Type B pancreatic cell (in vitro differentiated cells): ENCODE results near the gene UNKL. TPM values are rescaled to one million over a fixed set of nuclear protein-coding genes. Genes with fewer than 3 reads are reported as not detected.

Source experiments
- DNase-seq: peaks from one replicate; pipeline ENCODE4 v3.0.0; 2021; ENCODE audit warnings: mixed read lengths; ENCODE audit not compliant: unreplicated experiment; ENCODE audit errors: extremely low spot score
- H3K27ac Mint-ChIP-seq: 2 replicates; pipeline ENCODE4 v1.8.0; 2021; ENCODE audit warnings: mild to moderate bottlenecking, mixed read lengths
- H3K27me3 Mint-ChIP-seq: 2 replicates; pipeline ENCODE4 v1.8.0; 2021; ENCODE audit warnings: mixed read lengths
- H3K36me3 Mint-ChIP-seq: 2 replicates; pipeline ENCODE4 v1.8.0; 2021; ENCODE audit warnings: mixed read lengths
- H3K4me1 Mint-ChIP-seq: one replicate; pipeline ENCODE4 v1.8.0; 2021; ENCODE audit warnings: mixed read lengths; ENCODE audit not compliant: unreplicated experiment
- H3K4me3 Mint-ChIP-seq: 2 replicates; pipeline ENCODE4 v1.8.0; 2021; ENCODE audit warnings: mild to moderate bottlenecking, mixed read lengths
- H3K9me3 Mint-ChIP-seq: 2 replicates; pipeline ENCODE4 v1.8.0; 2021; ENCODE audit warnings: mixed read lengths
- total RNA-seq: library from RNA; stranded (reverse); gene quantifications from 2 replicates; pipeline ENCODE4 v1.2.1, GENCODE V29; 2021; ENCODE audit warnings: low replicate concordance
- TF ChIP-seq, protein P1 (sequence below): fragments of 200-600 bp; sonication (generic); conservative IDR thresholded peaks from 2 replicates; pipeline ENCODE4 v1.5.0; 2021; ENCODE audit warnings: antibody characterized with exemption, mild to moderate bottlenecking

Gene UNKL
- total RNA-seq, 1 donor from 2014 or later: 26.1 TPM

GRCh38 chr16:1341495-1342420 is 72.7 kb downstream of the UNKL start:
- no peak for DNase-seq
- no peak overlapping the region for H3K4me3 Mint-ChIP-seq
- H3K27ac Mint-ChIP-seq: no peak overlapping the region
- no peaks in the 10 kb centered on the region for H3K9me3 Mint-ChIP-seq
- no peaks in the 10 kb centered on the region for H3K36me3 Mint-ChIP-seq
- H3K27me3 Mint-ChIP-seq: peaks cover 11% of the 10 kb centered on the region
- TF ChIP-seq, protein P1, sequence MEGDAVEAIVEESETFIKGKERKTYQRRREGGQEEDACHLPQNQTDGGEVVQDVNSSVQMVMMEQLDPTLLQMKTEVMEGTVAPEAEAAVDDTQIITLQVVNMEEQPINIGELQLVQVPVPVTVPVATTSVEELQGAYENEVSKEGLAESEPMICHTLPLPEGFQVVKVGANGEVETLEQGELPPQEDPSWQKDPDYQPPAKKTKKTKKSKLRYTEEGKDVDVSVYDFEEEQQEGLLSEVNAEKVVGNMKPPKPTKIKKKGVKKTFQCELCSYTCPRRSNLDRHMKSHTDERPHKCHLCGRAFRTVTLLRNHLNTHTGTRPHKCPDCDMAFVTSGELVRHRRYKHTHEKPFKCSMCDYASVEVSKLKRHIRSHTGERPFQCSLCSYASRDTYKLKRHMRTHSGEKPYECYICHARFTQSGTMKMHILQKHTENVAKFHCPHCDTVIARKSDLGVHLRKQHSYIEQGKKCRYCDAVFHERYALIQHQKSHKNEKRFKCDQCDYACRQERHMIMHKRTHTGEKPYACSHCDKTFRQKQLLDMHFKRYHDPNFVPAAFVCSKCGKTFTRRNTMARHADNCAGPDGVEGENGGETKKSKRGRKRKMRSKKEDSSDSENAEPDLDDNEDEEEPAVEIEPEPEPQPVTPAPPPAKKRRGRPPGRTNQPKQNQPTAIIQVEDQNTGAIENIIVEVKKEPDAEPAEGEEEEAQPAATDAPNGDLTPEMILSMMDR: no peak
- peaks cover 8% of the 10 kb centered on the region for H3K4me1 Mint-ChIP-seq

- no peaks in the 10 kb centered on the region for H3K36me3 Mint-ChIP-seq
- H3K27me3 Mint-ChIP-seq: peaks cover 19% of the 10 kb centered on the region
Measured at GRCh38 chr16:1340730-1341494, 73.6 kb downstream of the UNKL start.

DNA sequence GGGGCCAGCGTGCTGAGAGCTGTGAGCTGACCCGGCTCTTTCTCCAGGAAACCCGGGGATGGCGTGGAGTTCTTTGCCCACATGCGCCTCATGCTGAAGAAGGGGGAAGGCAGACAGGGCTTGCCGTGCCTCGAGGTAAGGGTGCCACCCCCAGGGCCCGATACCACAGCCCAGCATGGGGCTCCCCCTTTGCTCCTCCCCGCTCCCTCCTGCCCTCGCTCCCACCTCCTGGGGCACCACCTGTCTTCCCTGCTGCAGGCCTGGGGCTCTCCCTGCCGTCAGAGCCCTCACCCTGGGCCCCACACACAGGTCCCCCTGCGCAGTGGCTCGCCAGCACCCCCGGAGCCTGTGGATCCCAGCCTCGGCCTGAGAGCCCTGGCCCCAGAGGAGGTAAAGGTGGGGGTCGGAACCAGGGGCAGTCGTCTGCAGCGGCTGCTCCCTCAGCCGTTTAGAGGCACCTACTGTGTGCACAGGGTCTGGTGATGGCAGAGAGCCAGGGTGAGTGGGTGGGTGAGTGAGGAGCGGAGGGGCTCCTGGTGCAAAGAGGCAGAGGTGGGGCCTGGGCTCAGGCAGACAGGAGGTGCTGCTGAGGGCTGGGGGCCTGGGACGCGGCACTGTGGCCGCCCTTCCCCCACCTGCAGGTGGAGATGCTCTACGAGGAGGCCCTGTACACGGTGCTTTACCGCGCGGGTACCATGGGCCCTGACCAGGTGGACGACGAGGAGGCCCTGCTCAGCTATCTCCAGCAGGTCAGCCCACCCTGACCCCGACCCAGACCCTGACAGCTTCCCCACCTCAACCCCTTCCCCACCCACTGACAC is 75.4 kb downstream of the UNKL start:
- Mint-ChIP-seq H3K9me3 (no peaks in the 10 kb centered on the region), H3K4me1 (peaks cover 8% of the 10 kb centered on the region), H3K27me3 (peaks cover 35% of the 10 kb centered on the region), H3K27ac (no peak overlapping the region), H3K36me3 (no peaks in the 10 kb centered on the region), H3K4me3 (no peak overlapping the region)
- DNase-seq: no peak
- TF ChIP-seq, protein P1: no peak

More at GRCh38 chr16:1340730-1341494, 73.6 kb downstream of the UNKL start:
- no peak overlapping the region for H3K27ac Mint-ChIP-seq
- H3K4me1 Mint-ChIP-seq: peaks cover 8% of the 10 kb centered on the region
- no peak for DNase-seq
- H3K9me3 Mint-ChIP-seq: no peaks in the 10 kb centered on the region
- no peak overlapping the region for H3K4me3 Mint-ChIP-seq
- TF ChIP-seq, protein P1: no peak

DNA sequence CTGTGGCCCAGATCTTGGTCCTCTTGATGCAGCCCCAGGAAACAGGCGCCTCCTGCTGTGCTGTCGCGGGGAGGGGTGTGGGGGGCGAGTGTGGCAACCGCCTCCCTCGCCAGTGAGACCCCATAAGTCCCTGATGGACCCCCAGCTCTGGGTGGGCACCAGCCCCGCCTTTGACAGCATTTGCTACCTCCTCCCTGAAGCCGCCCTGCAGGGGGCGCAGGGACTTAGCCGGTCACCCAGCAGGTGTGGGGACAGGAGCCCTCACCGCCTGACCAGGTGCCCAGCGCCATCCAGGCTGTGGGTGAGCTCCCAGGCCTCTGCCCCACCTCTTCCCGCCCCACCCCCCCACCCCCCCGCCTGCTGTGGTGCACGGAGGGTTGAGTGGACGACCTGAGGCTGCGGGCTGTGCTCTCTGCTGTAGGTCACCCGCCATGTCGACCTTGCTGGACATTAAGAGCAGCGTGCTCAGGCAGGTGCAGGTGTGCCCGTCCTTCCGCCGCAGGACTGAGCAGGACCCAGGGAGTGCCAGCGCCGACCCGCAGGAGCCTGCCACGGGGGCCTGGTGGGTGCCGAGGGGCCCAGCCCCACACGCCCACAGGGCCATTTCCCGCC is 76.3 kb downstream of the UNKL start:
- no peak for DNase-seq
- Mint-ChIP-seq H3K27me3 (peaks cover 33% of the 10 kb centered on the region), H3K9me3 (no peaks in the 10 kb centered on the region), H3K36me3 (no peaks in the 10 kb centered on the region), H3K27ac (no peak overlapping the region), H3K4me3 (no peak overlapping the region), H3K4me1 (peaks cover 5% of the 10 kb centered on the region)
- TF ChIP-seq, protein P1: peak; percentile 68

DNA sequence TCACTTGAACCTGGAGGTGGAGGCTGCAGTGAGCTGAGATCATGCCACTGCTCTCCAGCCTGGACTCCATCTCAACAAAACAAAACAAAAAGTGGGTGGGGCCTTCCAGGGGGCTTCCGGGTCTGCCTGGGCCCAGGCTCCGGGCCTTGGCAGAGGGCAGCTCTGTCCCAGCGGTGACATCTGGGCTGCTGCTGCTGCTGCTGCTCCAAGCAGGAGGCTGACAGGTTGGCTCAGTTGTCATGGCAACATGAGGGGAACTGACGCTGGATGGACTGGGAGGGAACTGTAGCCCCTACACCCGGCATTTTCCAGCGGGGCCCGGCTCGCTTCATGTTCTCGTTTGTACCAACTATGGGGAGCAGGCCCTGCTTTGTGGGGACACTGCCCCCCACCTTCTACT is 77.0 kb downstream of the UNKL start:
- peaks cover 33% of the 10 kb centered on the region for H3K27me3 Mint-ChIP-seq
- TF ChIP-seq, protein P1: no peak
- H3K4me1 Mint-ChIP-seq: no peaks in the 10 kb centered on the region
- no peaks in the 10 kb centered on the region for H3K9me3 Mint-ChIP-seq
- no peak overlapping the region for H3K27ac Mint-ChIP-seq
- no peaks in the 10 kb centered on the region for H3K36me3 Mint-ChIP-seq
- H3K4me3 Mint-ChIP-seq: no peak overlapping the region
- DNase-seq: no peak
